Right lung (tissue), 5 donors: ENCODE results near the gene IFT122. TPM values are rescaled to one million over a fixed set of nuclear protein-coding genes. Genes with fewer than 3 reads are reported as not detected.

Experiments used
- DNase-seq, 2 donors: peaks; one replicate each; pipeline ENCODE4 v3.0.0-alpha.2; 2013
- polyA plus RNA-seq, 5 donors: library from polyadenylated mRNA; unstranded; fragments of 120-200 nt; gene quantifications; one replicate each; pipeline versions ENCODE4 v1.2.1 to v1.2.3, GENCODE V29; 2013; ENCODE audit warnings: inconsistent platforms in 1 of 5, low replicate concordance in 1 of 5; ENCODE audit not compliant: insufficient read length in 5 of 5, insufficient read depth in 1 of 5

The IFT122 gene
- polyA plus RNA-seq, 5 donors, result 56.3 to 70.9 (median 65.3) TPM

DNA sequence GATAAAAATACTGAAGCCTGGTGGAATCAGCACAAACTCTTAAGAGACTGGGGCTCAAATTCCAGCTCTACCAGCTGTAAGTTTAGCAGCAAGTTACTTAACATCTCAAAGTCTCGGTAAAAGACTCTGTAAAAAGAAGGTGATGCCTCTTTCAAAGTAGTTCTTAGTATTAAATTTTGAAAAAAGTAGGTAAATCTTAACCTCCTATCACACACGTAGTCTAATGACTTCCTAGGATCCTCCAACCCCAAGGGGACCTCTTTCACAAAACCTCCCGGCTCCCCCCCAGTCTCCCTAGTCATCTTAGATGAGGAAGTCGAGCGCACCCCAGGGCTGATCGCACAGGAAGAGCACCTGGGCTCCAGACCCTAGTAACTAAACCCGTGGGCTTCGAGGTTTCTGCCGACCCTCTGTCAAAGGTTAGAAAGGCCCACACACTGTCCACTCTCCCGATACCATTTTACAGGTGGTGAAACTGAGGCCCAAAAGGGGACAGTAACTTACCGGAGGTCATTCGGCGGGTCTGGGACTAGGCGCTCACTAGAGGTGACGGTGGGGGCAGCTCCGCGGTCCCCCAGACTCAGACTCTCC lies 703 bp upstream of the IFT122 start:
- no peak for DNase-seq

DNA sequence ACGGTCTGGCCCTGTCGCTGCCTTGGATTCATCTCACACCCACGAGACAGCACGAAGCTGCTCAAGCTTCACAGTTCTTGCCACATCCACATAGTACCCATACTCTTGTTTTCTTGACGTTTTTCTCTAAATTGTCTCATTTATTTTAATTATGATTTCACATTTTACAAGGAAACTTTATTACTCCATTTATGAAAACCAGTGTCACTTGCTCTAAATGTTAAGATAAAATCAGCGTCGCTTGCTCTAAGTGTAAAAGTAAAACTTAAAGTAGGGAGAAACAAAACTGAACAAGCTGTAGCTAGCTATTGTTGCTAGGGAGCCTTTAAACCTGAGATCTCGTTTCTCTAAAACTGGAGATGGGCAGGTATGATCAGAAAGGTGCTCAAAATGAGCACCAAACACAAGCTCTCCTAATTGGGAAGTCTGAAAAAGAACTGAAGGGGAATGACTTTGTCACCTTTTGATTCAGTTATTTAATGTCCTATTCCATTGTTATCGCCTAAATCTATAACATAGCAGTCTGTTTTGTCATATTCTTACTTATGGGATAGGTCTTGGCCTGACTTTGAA lies 680 bp downstream of the IFT122 start:
- DNase-seq, result no peak

DNA sequence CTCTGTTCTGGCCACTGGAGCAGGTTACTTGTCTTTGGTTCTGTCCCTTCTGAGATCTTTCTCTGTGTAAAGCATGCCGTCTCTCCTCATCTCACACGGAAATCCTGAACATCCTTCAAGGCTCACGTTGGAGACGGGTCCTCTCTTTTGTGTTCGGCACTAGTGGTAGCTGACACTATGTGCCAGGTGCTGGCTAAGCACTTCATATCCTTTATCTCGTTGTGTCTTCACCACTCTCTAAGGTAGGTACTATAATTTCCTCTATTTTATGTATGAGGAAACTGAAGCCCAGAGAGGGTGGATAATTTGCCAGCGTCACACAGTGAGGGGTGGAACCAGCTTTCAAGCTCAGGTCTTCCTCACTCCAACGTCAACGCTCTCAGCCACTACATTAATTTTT lies 1.2 kb downstream of the IFT122 start:
- DNase-seq, result no peak

DNA sequence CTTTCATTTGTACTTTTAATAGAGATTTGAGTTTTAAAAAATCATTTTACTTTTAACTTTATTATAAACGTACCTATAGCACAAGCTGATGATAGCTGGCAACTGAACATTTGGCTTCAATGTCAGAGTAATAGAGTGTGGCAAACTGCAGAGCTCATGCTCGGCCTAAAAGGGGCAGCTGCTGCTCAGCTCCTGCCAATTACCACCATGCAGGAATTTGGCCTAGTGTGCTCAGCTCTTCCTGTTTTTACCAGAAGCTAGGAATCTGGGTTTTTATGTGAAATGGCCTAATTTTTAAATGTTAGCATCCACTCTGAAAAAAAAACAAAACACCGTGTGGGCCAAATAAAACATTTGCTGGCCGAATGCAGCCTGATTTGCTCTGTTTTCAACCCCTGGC lies 1.8 kb downstream of the IFT122 start:
- peak; percentile 47 to 61 for DNase-seq

DNA sequence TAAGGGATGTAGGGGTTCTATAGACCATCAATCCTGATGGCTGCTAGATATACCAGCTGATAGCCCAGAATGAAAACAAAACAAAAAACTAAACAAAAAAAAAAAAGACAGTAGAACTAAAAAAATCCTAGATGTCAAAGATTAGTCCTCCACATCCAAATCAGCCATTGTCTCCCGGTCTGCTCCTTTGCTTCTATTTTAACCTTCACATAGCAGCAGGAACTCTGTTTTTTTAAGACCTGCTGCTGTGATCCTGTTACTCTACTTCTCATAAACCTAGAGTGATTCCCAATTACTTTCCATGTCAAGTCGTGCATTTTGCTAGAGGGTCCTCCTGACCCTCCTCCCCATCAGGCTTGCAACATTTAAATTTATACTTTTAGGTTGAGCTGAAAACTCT lies 2.5 kb downstream of the IFT122 start:
- DNase-seq, result no peak

DNA sequence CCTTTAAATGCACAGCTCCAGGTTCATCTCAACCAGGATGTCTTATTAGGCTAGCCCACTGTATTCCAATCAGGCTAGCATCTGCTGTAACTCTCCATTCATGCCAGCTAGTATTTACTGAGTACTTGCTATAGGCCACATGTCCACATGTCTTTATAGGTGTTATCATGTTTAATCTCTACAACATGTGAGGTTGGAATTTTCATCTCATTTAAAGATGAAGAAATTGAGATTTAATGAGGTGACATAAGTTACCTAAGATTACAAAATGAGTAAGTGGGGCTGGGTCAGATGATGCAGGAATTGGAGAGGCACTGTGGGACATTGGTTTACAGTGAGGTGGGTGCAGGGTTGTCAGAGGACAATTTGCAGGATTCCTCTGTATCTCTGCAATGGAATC lies 2.9 kb downstream of the IFT122 start:
- DNase-seq, result no peak

DNA sequence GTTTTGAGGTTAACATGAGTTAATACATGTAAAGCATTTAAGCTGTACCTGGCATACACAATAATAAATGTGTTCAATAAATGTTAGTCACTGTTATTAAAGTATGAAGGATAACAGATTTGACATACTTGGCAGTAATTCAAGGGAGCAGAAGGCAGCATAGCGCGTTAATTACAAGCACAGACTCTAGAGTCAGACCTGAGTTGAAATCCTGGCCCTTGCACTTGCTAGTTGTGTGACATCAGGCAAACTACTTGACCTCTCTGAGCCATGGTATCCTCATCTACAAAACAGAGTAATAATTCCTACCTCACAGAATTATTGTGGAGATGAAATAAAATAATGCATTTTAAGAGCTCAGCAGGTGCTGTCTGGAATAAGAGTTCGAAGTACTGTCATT lies 5.4 kb downstream of the IFT122 start:
- DNase-seq, result no peak

DNA sequence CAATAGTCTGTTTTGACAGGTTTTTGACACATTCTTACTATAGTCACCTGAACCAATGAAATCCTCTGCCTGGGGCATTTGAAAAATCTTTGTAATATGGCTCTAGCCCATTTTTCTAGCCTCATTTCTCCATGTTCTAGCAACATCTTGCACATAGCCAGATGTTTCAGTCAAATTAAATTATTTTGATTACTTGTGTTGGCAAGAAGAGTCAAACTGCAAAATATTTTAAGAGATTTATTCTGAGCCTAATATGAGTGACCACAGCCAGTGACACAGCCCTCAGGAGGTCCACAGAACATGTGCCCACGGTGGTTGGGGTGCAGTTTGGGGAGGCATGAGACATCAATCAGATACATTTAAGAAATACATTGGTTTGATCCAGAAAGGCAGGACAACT lies 6.9 kb downstream of the IFT122 start:
- no peak for DNase-seq

DNA sequence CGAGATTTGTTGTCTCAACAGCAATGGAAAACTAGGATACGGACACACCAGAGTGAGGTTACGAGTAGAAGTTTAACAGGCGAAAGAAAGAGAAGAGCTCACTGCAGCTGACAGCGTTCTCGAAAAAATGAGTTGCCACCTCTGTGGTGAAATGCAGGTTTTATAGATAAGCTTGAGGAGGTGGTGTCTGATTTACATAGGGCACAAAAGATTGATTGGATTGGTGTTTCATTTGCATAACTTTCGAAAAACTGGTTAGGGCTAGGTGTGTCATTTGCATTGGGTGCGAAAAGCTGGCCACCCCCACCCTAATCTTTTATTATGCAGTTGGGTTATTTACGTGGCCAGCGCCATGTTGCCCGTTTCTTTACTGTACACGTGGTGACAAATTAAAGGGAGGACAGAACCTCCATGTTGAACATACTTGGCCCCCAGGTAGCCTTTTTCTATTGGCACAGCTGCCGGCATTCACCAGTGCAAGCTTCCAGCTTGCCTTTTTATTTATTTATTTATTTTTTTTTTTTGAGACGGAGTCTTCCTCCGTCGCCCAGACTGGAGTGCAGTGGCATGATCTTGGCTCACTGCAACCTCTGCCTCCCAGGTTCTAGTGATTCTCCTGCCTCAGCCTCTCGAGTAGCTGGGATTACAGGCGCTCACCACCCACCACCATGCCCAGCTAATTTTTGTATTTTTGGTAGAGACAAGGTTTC lies 8.3 kb downstream of the IFT122 start:
- no peak for DNase-seq

DNA sequence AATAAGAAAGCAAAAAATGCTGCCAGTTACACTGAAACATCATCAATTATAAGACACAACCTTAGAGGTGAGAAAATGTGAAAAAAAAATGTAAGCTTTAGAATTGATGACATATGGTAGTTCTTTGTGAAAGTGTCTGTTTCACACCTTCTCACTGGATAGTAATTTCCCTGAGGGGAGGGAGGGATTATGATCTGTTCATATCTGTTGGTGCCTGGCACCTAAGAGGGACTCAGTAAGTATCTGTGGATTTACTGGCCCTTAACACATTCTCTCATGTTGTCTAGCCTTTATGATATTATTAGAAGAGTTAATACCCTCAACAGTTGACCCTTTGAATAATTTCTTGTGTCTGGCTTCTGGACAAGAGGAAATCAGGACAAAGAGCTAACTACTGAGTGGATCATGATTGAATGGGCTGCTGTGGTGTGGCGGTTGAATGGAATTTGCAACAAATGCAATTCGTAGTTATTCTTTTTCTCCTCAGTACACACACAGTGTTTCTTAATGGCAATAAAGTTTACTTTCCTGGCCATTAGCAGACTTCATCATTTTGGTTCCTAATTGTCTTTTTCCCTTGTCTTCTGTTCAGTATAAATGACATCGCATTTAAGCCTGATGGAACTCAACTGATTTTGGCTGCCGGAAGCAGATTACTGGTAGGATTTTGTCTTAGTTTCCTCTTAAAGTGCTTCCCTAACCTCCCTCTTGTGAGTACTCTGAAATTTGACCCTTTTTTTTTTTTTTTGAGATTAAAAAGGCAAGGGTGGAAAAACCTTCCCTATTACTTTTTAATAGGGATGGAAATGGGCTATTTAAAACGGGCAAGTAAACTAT lies 9.5 kb downstream of the IFT122 start:
- peak in 1 of 2 donors; percentile 23 for DNase-seq

DNA sequence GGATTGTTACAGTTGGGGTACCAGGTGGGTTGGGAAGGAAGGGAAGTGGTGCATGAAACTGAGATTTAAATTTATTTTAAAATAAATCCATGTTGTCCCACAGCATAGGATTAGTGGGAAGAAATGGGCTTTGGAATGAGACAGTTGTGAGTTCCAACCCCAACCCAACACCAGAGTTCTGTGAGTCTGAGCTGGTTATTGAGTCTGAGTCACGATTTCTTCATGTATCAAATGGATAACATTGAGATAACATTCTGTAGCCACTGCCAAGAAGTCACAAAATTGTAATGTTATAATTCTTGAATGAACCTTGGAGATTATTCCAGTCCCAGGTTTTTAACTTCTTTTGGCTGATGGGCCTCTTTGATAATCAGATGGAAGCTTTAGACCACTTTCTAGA lies 13.7 kb downstream of the IFT122 start:
- no peak for DNase-seq

DNA sequence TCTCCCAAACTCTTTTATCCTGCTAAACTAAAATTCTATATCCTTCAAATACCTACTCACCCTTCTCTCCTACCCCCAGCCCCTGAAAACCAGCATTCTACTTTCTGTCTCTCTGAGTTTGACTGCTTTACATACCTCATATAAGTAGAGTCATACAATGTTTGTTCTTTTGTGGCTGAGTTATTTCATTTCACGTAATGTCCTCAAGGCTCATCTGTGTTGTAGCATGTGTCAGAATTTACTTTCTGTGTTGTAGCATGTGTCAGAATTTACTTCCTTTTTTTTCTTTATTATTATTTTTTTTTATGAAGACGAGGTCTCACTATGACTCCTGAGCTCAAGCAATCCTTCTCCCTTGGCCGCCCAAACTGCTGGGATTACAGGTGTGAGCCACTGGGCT lies 20.1 kb downstream of the IFT122 start:
- DNase-seq, result no peak

DNA sequence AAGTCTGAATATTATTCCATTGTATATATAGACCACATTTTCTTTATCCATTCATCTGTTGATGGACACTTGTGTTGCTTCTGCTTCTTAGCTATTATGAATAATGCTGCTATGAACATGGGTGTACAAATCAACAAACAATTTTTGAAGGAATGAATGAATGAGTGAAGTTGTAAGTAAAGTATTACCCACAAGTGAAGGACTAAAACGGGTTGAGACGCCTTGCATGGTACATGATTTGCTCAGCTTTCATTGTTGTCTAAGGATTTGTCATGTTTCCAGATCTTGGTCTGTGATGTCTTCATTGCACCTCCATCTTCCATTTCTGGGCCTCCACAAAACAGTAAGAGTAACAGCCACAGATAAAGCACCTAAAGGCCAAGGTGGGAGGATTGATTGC lies 20.5 kb downstream of the IFT122 start:
- DNase-seq, result no peak

DNA sequence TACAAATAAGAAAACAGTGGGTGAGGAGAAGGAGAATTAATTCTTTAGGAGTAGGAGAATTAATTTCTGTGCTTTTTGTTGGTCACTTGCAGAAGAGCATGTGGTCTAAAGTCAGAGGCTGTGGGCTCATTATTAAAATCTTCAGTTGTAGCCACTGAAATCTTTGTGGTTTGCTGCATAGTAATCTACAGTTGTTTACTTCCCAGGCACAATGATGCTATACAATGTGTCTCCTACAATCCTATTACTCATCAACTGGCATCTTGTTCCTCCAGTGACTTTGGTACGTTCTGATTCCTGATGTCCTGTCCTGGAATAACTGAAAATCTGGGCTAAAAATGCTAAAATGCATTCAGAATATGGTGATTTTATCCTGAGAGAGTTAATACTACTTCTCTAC lies 21.0 kb downstream of the IFT122 start:
- no peak for DNase-seq

DNA sequence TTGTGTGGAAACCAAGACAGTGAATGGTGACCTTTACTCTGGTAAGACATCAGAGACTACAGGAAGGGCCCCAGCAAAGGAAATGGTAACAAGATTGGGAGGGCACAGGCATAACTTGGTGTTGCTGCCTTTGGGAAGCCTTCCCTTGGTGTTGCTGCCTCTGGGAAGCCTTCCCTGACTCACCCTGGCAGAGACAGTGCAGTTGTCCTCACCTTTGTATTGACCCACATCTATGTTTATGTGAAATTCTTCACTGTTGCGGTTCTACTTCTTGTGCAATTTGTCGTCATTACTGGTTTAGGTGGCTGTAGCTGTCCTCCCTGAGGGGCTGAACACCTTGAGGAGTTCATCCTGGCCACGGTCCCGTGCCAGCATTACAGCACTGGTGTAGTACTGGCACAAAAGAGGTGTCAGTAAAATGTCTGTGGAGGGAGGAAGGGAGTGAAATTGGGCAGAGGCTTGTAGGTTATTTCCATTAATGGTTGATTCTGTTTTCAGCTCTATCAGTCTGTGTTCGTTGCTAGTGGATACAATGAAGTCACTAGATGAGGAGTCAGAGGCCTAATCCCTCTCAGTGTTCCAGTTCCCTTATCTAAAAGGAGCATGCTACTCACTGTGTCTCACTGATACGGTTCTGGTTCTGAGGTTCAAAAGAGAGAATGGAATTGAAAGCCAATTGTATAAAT lies 21.6 kb downstream of the IFT122 start:
- DNase-seq, result no peak

DNA sequence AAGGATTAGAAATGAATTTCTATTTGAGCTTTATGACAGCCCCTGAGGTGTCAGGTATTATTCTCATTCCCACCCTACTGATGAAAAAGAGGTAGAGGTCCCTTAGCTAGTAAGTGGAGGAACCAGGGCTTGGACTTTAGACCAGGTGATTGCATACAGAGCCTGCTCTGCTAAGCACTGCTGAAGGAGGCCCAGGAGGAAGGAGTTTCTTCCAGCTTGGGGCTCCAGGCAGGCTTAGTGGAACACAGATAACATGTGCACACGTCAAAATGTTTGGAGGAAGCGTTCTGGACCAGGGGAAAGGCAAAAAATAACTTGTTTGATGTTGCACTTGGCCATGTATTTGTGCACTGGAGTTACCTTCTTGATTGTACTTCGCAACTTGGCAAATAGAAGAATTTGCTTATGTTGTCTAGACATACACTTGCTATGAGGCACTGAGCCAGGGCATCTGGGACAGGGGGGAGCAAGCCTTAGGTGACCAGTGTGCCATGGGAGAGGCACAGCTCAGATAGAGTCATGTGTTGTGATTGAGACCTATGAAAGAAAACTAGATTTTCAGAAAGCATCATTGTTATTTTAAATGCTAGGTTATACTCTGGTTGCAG lies 22.4 kb downstream of the IFT122 start:
- DNase-seq, result no peak

DNA sequence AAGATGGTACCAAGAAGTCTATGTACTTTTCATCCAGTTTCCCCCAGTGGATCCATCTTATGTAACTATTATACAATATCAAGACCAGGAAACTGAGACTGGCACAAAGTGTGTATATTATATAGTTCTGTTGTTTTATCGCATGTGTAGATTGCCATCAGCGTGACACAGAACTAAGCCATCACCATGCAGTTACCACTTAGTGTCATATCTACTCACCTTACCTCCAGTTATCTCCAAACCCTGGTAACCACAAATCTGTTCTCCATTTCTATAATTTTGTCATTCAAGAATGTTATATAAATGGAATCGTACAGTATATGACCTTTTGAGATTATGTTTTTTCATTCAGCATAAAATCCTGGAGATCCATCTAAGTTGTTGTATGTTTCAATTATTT lies 23.1 kb downstream of the IFT122 start:
- no peak for DNase-seq

DNA sequence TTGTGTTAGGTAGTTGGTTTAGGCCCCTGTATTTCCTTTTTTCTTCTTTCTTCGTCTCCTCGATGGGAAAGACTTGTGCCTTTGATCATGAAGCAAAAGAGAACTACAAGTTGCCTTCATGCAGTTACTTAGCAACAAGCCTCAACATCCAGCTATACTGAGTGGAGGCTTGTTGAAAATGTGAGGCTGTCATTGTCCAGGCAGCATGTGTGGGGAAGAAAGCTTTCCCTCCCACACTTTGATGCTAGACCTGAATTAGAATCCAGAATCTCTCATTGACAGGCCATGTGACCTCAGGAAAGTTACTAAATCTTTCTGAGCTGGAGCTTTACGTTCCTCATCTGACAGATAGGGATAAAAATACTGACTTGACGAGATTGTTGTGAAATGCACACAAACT lies 23.7 kb downstream of the IFT122 start:
- DNase-seq, result no peak

DNA sequence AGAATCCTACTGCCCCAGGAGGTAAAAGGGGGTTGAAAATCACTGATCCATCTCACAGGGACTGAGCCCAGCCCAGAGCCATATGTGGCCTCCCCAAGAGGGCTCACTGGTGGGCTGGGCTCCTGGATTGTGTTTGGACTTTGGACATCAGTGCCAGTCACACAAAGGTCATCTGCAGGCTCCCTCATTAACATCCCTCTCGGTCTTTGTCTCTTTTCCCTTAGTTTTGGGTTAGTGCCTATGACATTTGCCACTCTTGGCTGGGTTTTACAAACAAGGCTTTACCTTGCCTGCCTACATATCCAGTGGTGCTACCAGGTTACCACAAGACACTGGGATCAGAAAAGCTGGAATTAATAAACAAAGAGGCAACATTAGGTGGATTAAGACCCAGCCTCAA lies 27.9 kb downstream of the IFT122 start:
- DNase-seq, result no peak

DNA sequence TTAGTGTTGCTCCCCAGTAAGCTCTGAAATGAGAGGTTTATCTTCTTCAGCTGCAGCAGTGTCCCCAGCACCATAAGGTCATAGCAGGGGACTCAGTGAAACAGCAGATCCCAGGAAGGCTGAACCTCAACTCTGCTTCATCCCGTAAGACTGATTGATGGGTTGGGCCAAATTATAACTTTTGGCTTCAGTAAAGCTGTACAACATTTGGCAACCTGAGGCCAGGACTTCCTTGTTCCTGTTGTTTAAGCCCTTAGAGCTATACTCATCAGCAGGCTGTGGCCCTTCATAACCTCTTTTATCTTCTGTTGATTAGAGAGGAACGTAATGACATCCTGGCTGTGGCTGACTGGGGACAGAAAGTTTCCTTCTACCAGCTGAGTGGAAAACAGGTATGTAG lies 29.0 kb downstream of the IFT122 start:
- no peak for DNase-seq

DNA sequence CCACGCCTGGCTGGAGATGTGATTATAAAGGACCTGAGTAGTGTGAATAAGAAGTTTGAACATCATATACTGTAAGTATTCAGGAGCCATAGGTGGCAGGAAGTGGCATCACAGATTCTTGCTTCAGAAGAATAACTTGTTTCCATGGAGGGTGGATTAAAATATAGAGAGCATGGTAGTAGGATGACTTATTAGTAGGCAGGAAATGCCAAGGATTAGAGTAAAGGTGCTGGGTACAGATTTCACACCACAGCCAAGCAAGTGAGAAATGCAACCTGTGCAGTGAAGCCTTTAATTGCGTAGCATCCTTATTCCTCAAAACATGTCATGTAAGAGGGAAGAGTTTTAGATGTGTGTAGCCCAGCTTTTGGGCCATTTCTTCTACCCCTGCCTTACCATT lies 30.8 kb downstream of the IFT122 start:
- no peak for DNase-seq
